ENCODE results near the gene NLN. TPM values are rescaled to one million over a fixed set of nuclear protein-coding genes. Genes with fewer than 3 reads are reported as not detected.

The NLN gene
- total and polyA plus RNA-seq, 9 of the 15 experiments (the other 6 are each of a cell fraction or from before 2014, with no cell fraction given), result 6.9 to 45.2 (median 28.8) TPM

GRCh38 chr5:65721720-65722574 lies at the start of gene NLN, which contains the start of gene SGTB (continued):
- TF ChIP-seq ARID4B (CRISPR knock-in tag; IDR thresholded peaks at IDR 0.05), result 0 out of 2 replicates have a peak, but pooled peaks have one; percentile 50
- peak; percentile 58 for TF ChIP-seq TBP (optimal IDR thresholded peaks at IDR 0.05; ENCODE audit: low read depth, low read length)
- TF ChIP-seq MTA2 (IDR thresholded peaks at IDR 0.05; ENCODE audit: low read depth), result no peak
- TF ChIP-seq CBX1 (IDR thresholded peaks at IDR 0.05; ENCODE audit: low read depth), result 0 out of 2 replicates have a peak, but pooled peaks have one; percentile 11
- TF ChIP-seq ZNF232 (CRISPR knock-in tag; IDR thresholded peaks at IDR 0.05), result no peak
- TF ChIP-seq SIN3A (IDR thresholded peaks at IDR 0.05; ENCODE audit: borderline replicate concordance in 2 of 2, control insufficient read depth in 1 of 2, low read depth in 2 of 2, low read length in 2 of 2), result peak; percentile 67 to 95; a peak in 3 of 4 replicates
- peak; percentile 69 for TF ChIP-seq SAP30 (IDR thresholded peaks at IDR 0.05; ENCODE audit: borderline replicate concordance, insufficient read depth, low read depth, low read length, poor library complexity, severe bottlenecking)
- peak; percentile 65 for TF ChIP-seq ZFX (CRISPR knock-in tag; IDR thresholded peaks at IDR 0.05)
- peak; percentile 50 for TF ChIP-seq SUPT5H (IDR thresholded peaks at IDR 0.05)
- TF ChIP-seq ETV5 (CRISPR knock-in tag; IDR thresholded peaks at IDR 0.05; ENCODE audit: low read depth), result 0 out of 2 replicates have a peak, but pooled peaks have one; percentile 27
- no peak for TF ChIP-seq ARID2 (IDR thresholded peaks at IDR 0.05)
- TF ChIP-seq MXI1 (IDR thresholded peaks at IDR 0.05; ENCODE audit: low read depth, low read length), result peak; percentile 88
- peak; percentile 84 for TF ChIP-seq RBFOX2 (IDR thresholded peaks at IDR 0.05; ENCODE audit: low read depth, low read length)
- peak; percentile 88; the same call in 1 of the 2 replicates for TF ChIP-seq ZBTB7A (IDR thresholded peaks at IDR 0.05; ENCODE audit: borderline replicate concordance, control insufficient read depth, low read depth, low read length)
- TF ChIP-seq FUS (optimal IDR thresholded peaks at IDR 0.05; ENCODE audit: low read depth, low read length), result peak; percentile 61
- no peak for TF ChIP-seq NEUROD1 (IDR thresholded peaks at IDR 0.05; ENCODE audit: borderline replicate concordance, low read depth, low read length, partially characterized antibody)
- no peak; the same call in 1 of the 2 replicates for TF ChIP-seq TCF3 (CRISPR knock-in tag; IDR thresholded peaks at IDR 0.05)
- TF ChIP-seq YY1 (IDR thresholded peaks at IDR 0.05; ENCODE audit: borderline replicate concordance in 1 of 3, control insufficient read depth in 1 of 3, extremely low read depth in 1 of 3, insufficient read depth in 3 of 3, insufficient read length in 1 of 3, insufficient replicate concordance in 2 of 3, low read depth in 1 of 3, low read length in 2 of 3), result peak in 2 of 3 experiments; percentile 40 to 66
- TF ChIP-seq RB1 (IDR thresholded peaks at IDR 0.05; ENCODE audit: low read depth), result peak; percentile 54
- TF ChIP-seq KDM5B (IDR thresholded peaks at IDR 0.05; ENCODE audit: insufficient replicate concordance, low read depth, low read length), result peak; percentile 77
